SK-MEL-5 (cell line): ENCODE results near the gene TPRX1. TPM values are rescaled to one million over a fixed set of nuclear protein-coding genes. Genes with fewer than 3 reads are reported as not detected.
"Not testable (repeated sequence)": the region's sequence is repeated elsewhere in the genome, so short reads cannot be mapped to it uniquely, and the experiment has no call there.

Experiments used
- DNase-seq: peaks from one replicate; pipeline ENCODE4 v3.0.0-alpha.2; 2016; ENCODE audit warnings: low read depth, low spot score
- in situ Hi-C: cut with HindIII; loops from 2 replicates; pipeline ENCODE4 v1.10.0; 2016; ENCODE audit warnings: low sequenced_read_pairs, high pct_unique_total_duplicates, low pct_unique_long_range_greater_than_20kb
- polyA plus RNA-seq, 2 experiments: library from polyadenylated mRNA; depleted of rRNA; stranded (reverse); fragments of >200 nt; gene quantifications; 2 replicates each; pipeline ENCODE4 v1.2.3, GENCODE V29; 2015
- total RNA-seq: library from RNA; depleted of rRNA; stranded (reverse); fragments of >200 nt; shearing (Covaris generic); gene quantifications from 2 replicates; pipeline ENCODE4 v1.2.3, GENCODE V29; 2014; rRNA removed

TPRX1 gene, protein sequence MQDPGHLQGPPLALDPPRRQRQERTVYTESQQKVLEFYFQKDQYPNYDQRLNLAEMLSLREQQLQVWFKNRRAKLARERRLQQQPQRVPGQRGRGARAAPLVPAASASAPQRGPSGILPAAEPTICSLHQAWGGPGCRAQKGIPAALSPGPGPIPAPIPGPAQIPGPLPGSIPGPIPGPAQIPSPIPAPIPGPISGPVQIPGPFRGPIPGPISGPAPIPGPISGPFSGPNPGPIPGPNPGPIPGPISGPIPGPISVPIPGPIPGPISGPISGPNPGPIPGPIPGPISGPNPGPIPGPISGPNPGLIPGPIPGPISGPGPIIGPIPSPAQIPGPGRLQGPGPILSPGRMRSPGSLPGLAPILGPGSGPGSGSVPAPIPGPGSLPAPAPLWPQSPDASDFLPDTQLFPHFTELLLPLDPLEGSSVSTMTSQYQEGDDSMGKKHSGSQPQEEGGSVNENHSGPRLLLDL
- not detected in 2 replicates for total RNA-seq
- polyA plus RNA-seq (2015; cell fraction: cytosol; rRNA removed): not detected in 2 replicates
- polyA plus RNA-seq (2015; cell fraction: nucleus; rRNA removed): not detected in 2 replicates

DNA sequence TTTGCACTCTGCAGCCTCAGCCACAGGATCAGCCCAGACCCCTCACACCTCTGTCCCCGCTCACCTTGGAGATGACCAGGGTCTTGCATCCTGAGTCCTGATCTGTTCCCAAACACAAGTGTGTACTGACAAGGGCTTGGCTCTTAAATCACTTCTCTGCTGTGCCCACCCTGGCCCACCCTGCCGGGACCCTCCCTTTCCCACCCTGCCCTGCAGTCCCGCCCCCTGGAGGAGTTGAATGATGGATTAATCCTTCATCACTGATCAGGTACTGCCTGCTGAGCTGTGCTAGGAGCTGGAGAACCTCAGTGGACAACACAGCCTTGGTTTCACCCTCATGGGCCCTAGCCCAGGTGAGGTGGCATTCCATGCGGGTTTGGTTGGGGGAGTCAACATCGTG lies at the start of gene TPRX1:
TPRX1 (minus strand) TSS at position 101 of the 400 bp plus-strand sequence; CDS start at position 89, 12 bp downstream.
- in situ Hi-C loops, DNase-seq: not testable (repeated sequence)

DNA sequence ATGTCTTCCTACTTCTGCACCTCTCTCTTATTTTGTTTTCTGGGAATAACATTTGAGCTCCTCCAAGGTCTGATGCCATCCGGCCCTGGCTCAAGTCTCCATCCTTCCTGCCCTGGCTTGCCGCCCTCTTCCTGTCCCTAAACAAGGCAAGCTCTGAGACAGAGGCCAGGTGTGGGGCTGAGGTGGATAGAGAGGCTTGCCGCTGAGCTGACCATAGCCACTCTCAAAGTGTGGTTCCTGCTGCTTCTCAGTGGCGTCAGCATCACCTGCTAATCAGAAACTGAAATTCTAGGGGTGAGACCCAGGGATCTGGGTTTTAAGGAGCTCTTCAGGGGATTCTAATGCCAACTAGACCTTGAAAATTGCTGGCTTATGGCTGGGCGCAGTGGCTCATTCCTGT lies 48.7 kb upstream of the TPRX1 start:
- in situ Hi-C loops: no loop called here

DNA sequence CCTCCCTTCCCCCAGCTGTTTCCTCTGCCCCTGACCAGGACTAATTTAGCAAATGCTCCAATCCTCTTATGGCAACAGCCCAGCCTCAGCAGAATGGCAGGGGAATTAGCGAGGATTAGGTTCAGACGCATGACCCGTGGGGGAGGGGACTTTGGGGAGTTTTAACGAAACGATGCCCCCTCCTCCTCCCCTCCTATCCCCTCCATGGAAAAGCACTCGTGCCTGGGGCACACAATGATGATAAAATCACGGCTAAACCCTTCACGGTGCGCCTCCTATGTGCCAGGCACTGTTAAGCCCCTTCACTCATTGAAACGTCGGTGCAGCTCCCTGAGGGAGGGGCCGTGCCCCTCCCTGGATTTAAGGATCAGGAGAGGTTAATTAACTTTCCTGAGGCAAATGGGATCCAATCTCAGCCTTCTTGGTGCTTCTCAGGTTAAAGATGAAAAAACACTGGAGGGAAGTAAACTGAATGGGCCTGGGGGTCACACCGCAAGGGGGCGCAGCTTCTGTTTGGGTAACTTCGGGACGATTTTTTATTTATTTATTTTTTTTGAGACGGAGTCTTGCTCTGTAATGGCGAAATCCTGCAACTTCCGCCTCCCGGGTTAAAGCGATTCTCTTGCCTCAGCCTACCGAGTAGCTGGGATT lies 44.6 kb upstream of the TPRX1 start:
- in situ Hi-C loops: no loop called here
- DNase-seq: peak; percentile 69

More for the DNA sequence above, 48.7 kb upstream of the TPRX1 start:
- DNase-seq: no peak

DNA sequence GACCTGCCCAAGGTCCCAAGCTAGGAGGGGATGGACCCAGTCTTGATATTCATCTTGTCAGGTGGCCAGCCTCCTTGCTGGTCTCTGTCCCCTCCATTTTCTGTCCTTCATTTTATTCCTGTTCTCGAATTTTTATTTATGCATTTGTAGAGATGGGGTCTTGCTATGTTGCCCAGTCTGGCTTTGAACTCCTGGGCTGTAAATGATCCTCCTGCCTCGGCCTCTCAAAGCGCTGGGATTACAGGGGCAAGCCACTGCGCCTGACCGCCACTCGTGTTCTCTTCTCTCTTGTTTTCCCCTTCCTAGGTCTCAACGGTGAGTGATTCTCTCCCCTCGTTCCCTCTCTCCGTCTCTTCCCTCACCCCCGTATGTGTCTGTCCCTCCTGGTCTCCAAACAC lies 44.1 kb upstream of the TPRX1 start:
- in situ Hi-C loops: no loop called here
- DNase-seq: no peak

DNA sequence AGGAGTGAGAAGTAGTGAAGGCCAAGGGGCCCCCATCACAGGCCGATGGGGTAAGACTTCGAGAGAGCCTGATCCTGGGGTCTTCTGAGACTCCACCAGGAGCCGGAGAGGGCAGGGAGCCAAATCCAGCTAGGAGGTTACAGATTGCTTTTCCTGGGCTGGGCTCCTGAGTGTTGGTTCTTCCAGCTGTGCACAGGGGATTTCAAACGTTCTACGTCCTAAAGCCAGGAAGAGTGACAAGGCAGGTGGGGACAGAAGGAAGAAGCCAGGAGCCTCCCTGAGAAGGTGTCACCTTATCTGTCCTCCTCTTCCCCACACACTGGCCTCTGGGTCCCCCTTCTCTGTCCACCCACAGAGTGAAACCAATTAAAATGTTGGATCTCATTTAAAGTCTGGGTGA lies 38.6 kb upstream of the TPRX1 start:
- in situ Hi-C loops: no loop called here
- no peak for DNase-seq

DNA sequence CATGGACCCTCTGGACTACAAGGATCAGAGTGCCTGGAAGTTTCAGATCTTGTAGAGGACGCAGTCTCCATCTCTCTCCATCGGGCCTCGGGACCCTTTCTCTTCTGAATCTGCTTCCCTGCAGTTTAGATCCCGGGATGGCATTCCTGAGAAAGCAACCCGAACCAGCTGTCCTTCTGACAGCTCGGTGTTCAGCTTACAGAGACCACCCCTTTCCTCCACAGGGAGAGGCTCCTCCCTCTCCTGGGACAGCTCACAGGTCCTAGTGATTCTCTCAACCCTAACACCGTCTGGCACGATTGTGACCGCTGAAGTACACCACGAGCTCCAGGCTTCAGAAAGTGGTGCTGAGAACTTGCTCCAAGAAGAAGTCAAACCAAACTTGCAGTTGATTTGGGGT lies 35.6 kb upstream of the TPRX1 start:
- no peak for DNase-seq
- in situ Hi-C loops: no loop called here

DNA sequence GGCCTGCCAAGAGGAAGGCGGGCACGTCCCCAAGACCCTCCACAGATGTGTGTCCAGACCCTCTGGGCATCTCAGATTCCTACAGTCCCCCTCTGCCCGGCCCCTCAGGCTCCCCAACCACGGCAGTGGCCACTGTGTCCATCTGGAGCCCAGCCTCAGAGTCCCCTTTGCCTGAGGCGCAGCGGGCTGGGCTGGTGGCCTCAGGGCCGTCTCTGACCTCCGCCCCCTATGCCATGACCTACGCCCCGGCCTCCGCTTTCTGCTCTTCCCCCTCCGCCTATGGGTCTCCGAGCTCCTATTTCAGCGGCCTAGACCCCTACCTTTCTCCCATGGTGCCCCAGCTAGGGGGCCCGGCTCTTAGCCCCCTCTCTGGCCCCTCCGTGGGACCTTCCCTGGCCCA lies 35.1 kb upstream of the TPRX1 start:
- in situ Hi-C loops: no loop called here
- no peak for DNase-seq

DNA sequence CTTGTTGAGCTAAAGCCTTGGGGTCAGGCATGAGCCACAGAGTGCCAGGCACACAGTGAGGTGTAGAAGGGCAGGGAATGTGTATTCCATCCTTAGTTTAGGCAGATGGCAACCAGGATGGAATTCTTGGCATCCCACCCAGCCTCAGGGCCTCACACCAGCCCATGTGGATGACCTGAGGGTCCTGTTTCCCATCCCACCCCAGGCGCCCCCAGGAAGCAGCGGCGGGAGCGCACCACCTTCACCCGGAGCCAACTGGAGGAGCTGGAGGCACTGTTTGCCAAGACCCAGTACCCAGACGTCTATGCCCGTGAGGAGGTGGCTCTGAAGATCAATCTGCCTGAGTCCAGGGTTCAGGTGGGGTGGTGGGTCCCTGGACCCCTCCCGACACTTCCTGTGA lies 31.7 kb upstream of the TPRX1 start:
- in situ Hi-C loops: no loop called here
- DNase-seq: no peak

DNA sequence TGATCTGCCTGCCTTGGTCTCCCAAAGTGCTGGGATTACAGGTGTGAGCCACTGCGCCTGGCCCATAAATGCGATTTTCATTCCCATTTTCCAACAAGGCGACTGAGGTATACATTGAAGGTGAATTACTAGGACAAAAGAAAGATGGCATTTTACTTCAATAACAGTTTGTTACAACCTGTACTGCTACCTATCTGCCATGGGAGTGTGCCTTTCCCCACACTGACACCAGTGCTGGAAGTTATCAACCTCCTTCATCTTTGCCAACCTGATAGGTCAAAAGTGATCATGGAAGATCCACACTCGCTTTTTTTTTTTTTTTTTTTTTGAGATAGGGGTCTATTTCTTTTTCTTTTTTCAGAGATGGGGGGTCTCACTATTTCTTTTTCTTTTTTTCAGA lies 28.4 kb upstream of the TPRX1 start:
- DNase-seq: no peak

DNA sequence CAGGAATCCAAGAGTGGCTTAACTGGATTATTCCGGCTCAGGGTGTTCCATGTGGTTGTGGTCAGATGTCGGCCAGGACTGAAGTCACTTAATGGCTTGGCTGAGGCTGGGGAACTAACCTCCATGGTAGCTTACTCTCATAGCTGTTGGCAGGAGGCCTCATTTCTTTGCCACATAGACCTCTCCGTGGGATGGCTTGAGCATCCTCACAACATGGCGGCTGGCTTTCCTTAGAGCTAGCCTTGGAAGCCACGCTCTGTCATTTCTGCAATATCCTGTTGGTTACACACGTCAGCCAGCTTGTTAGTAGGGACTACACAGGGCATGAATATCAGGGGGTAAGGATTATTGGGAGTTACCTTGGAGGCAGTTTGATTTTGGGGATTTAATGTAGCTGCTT lies 22.4 kb upstream of the TPRX1 start:
- in situ Hi-C loops: no loop called here
- no peak for DNase-seq

More for the DNA sequence above, 28.4 kb upstream of the TPRX1 start:
- in situ Hi-C loops: no loop called here

DNA sequence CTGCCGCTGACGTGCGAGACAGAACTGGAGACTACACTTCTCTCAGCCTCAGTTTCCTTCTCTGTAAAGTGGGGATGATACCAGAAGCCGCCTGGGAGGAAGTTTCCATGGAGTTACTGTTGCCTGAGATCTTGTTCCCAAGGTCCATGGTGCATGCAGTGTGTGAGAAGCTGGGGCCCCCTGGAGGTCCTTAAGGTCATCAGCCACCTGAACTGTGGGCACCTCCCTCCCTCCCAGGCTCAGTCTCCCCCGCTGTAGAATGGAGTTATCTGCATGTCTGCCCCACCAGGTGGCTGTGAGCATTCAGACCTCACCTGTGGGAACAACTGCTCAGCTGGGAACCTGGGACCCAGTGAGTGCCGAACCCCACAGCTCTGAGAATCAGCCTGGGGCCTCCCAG lies 20.0 kb upstream of the TPRX1 start:
- DNase-seq: no peak
- in situ Hi-C loops: no loop called here

DNA sequence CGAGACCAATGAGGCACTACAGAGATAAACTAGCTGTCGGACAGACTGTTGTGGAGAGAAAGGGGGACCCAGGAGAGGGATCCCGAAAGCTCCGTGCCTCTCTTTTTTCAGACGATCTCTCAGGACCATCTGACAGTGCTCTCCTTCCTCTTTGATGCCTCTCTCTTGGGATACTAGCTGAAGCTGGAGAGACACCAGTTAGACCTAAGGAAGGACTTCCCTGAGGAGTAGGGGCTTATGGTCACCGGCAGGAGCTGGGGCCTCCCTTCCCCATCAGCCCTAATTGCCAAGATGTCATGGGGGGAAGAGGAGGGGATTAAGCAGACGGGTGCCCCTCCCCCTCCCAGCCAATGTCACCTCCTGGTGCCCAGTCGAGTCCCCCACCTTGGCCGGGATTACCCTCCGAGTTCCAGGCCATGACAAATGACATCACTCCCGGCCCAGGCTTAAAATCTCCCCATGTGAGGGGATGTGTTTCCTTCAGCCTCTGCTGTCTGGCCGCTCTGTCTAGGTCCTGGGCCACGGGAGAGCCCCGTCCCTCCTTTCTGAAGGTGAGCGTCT lies 17.2 kb upstream of the TPRX1 start, which contains the start of gene CRX:
CRX (plus strand) TSS at position 478 of the 561 bp plus-strand sequence. CDS start 12,507 bp downstream, outside the sequence.
- in situ Hi-C loops: no loop called here

DNA sequence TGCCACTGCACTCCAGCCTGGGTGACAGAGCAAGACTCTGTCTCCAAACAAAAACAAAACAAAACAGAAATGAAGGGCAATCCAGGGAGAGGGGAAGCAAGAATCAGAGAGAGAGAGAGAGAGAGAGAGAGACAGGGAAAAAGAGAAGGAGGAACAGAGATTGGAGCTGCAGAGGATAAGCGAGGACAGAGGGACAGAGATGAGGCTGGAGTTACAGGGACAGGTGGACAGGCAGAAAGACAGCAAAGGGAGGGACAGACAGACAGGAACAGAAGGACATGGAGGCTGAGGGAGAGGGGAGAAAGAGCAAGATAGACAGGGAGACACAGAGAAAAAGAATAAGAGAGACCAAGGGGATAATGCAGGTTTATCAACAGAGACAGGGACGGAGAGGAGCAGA lies 16.1 kb upstream of the TPRX1 start:
- DNase-seq: no peak
- in situ Hi-C loops: no loop called here

More for the DNA sequence above, 17.2 kb upstream of the TPRX1 start, which contains the start of gene CRX:
- DNase-seq: no peak

DNA sequence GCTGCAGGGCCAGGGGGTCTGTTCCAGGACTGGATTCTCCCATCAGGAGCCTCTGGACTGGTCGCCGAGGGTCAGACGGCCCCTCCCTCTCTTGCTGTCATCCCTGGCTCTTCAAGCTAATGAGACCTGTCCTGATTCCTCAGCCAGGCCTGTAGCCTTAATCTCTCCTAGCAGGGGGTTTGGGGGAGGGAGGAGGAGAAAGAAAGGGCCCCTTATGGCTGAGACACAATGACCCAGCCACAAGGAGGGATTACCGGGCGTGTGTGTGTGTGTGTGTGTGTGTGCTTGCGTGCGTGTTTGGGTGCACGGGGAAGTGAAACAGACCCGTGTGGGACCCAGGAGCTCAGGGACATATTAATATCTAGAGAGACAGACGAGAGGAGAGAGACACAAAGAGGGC lies 15.5 kb upstream of the TPRX1 start:
- in situ Hi-C loops: no loop called here
- peak; percentile 6 for DNase-seq

DNA sequence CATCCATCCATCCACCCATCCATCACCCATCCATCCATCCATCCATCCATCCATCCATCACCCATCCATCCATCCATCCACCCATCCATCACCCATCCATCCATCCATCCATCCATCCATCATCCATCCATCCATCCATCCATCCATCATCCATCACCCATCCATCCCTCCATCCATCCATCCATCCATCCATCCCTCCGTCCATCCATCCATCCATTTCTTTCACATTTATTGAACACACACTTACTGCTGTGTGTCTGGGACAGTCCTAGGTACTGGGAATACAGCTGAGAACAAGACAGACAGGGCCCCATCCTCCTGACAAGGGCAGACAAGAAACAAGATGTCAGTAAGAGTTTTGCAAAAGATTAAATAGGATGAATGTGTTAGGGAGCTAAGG lies 13.9 kb upstream of the TPRX1 start:
- not testable (repeated sequence) for DNase-seq

DNA sequence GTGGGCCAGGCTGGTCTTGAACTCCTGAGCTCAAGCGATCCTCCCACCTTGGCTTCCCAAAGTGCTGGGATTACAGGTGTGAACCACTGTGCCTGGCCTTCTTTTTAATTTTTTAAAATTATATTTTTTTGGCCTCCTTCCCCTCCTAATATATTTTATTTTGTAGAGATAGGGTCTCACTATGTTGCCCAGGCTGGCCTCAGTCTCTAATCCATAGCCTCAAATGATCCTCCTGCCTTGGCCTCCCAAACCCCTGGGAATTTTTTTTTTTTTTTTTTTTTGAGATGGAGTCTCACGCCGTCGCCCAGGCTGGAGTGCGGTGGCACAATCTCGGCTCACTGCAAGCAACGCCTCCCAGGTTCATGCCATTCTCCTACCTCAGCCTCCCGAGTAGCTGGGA lies 11.9 kb upstream of the TPRX1 start:
- in situ Hi-C loops: not testable (repeated sequence)

More for the DNA sequence above, 13.9 kb upstream of the TPRX1 start:
- in situ Hi-C loops: not testable (repeated sequence)

DNA sequence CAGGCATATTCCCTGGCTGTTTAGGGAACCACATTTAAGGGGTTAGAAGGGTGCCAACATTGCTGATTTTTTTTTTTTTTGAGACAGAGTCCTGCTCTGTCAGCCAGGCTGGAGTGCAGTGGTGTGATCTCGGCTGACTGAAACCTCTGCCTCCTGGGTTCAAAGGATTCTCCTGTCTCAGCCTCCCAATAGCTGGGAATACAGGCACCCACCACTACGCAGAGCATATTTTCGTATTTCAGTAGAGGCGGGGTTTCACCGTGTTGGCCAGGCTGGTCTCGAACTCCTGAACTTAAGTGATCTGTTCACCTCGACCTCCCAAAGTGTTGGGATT lies 9.6 kb upstream of the TPRX1 start:
- DNase-seq: no peak
- in situ Hi-C loops: no loop called here

More for the DNA sequence above, 11.9 kb upstream of the TPRX1 start:
- not testable (repeated sequence) for DNase-seq

DNA sequence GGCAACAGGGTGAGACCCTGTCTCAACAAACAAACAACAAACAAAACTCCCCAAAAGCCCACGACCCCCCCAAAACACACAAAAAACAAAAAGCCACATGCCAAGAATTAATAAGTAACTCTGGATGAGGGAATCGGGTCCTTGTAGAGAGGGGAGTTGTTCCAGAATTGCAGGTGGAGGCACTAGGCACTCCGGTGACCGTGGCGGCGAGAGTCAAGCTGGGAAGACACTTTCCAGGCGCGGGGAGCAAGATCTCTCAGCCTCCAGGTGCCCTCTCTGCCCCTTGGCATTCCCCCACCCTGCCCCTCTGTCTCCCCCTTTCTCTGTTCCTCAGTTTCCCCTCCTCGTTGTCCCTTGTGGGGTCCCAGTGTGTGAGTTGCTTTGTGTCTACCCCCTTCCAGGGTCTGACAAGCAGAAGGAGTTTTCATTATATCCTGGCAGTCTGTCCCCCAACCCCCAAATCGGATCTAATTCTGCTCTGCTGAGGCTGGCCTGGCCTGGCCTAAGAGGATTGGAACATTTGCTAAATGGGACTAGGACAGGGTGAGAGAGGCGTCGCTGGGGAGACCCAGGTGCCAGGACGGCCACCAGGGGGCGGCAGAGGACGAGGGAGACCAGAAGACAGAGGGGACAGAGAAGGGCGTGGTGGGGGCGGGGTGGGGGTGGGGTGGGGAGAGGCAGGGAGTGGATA lies 9.1 kb upstream of the TPRX1 start:
- in situ Hi-C loops: no loop called here
- peak; percentile 85 for DNase-seq
